Endothelial cell of umbilical vein (primary cell): ENCODE data around the gene DNM2. TPM values are rescaled to one million over a fixed set of nuclear protein-coding genes. Genes with fewer than 3 reads are reported as not detected.

Experiments used
- BruUV-seq: library from RNA; stranded (reverse); fragments of 400-500 nt; replicated peaks from 2 replicates; lab custom pipeline; 2021; lab: Mats Ljungman, UMichigan
- CTCF ChIA-PET: fragments of 300-600, 350-600 bp; sonication (Branson Sonifier 250); formaldehyde crosslinking; loops from one replicate; lab custom pipeline; 2021; ENCODE audit warnings: antibody characterized with exemption, inconsistent platforms; lab: Charles Lee
- POLR2A ChIA-PET: fragments of 300-600, 350-600 bp; sonication (Branson Sonifier 250); formaldehyde crosslinking; loops from one replicate; lab custom pipeline; 2021; ENCODE audit warnings: antibody characterized with exemption, inconsistent platforms; lab: Charles Lee
- DNase-seq: peaks from one replicate; pipeline ENCODE4 v3.0.0-alpha.2; 2011; ENCODE audit warnings: low read depth, low spot score
- FAIRE-seq: peaks from 2 replicates; lab custom pipeline; 2011; peaks lifted over from hg19 to GRCh38; lab: Jason Lieb, UNC
- H2AFZ ChIP-seq: 2 replicates; pipeline ENCODE4 v1.6.0; 2012; ENCODE audit warnings: low read depth, low read length, control low read depth, inconsistent platforms
- H3K27ac ChIP-seq: 2 replicates; pipeline ENCODE4 v1.5.1; 2011; ENCODE audit warnings: low read depth, mild to moderate bottlenecking, control low read depth, low read length, moderate library complexity; ENCODE audit not compliant: insufficient read depth
- H3K27me3 ChIP-seq, 2 experiments: 2 replicates each; pipeline versions ENCODE4 v1.6.0 to v1.6.1; 2011; ENCODE audit warnings: low read length in 2 of 2, mixed read lengths in 1 of 2; ENCODE audit not compliant: control insufficient read depth in 2 of 2, insufficient read depth in 2 of 2
- H3K36me3 ChIP-seq, 2 experiments: 2 replicates in 1 of 2; 3 replicates in 1 of 2; pipeline ENCODE4 v1.5.1; 2011; ENCODE audit warnings: low read length in 2 of 2, mild to moderate bottlenecking in 1 of 2, moderate library complexity in 1 of 2; ENCODE audit not compliant: control insufficient read depth in 2 of 2, insufficient read depth in 2 of 2; ENCODE audit errors: extremely low read depth in 1 of 2
- H3K4me1 ChIP-seq: 3 replicates; pipeline ENCODE4 v1.5.1; 2011; ENCODE audit warnings: mild to moderate bottlenecking, low read length; ENCODE audit not compliant: control insufficient read depth, insufficient read depth; ENCODE audit errors: extremely low read depth
- H3K4me2 ChIP-seq: 2 replicates; pipeline ENCODE4 v1.6.1; 2011; ENCODE audit warnings: low read length, control low read depth, mixed read lengths; ENCODE audit not compliant: insufficient read depth
- H3K4me3 ChIP-seq, 3 experiments: fragments of 200-600 bp in 1 of 3; sonication (generic), shearing (Covaris generic) in 1 of 3; replicated peaks in 1 of 3; 2 replicates each; pipeline ENCODE4 v1.5.1; 2011 to 2016; ENCODE audit warnings: control low read depth in 3 of 3, low read length in 3 of 3, mild to moderate bottlenecking in 2 of 3, inconsistent platforms in 1 of 3, low read depth in 1 of 3, moderate library complexity in 1 of 3; ENCODE audit not compliant: insufficient read depth in 1 of 3
- H3K79me2 ChIP-seq: 2 replicates; pipeline ENCODE4 v1.6.0; 2012; ENCODE audit warnings: low read length, inconsistent platforms; ENCODE audit not compliant: control insufficient read depth, insufficient read depth
- H3K9ac ChIP-seq: replicated peaks from 2 replicates; pipeline ENCODE3; 2011; ENCODE audit warnings: low read length, control low read depth; ENCODE audit not compliant: insufficient read depth; ENCODE audit errors: extremely low read depth
- H3K9me1 ChIP-seq: replicated peaks from 3 replicates; pipeline ENCODE4 v1.6.0; 2011; ENCODE audit warnings: mild to moderate bottlenecking, low read length; ENCODE audit not compliant: control insufficient read depth, insufficient read depth; ENCODE audit errors: extremely low read depth
- H3K9me3 ChIP-seq: replicated peaks from 2 replicates; pipeline ENCODE4 v1.5.1; 2012; ENCODE audit warnings: low read length, inconsistent platforms; ENCODE audit not compliant: control insufficient read depth, insufficient read depth
- H4K20me1 ChIP-seq: replicated peaks from 2 replicates; pipeline ENCODE3; 2011; ENCODE audit warnings: mild to moderate bottlenecking, low read length; ENCODE audit not compliant: control insufficient read depth, insufficient read depth; ENCODE audit errors: extremely low read depth
- EZH2 ChIP-seq: IDR thresholded peaks from 2 replicates; pipeline ENCODE4 v1.6.1; 2012; ENCODE audit warnings: borderline replicate concordance, low read depth, mild to moderate bottlenecking, moderate library complexity, low read length, inconsistent platforms; ENCODE audit not compliant: severe bottlenecking
- FOS ChIP-seq: IDR thresholded peaks from 2 replicates; pipeline ENCODE4 v1.6.1; 2011; ENCODE audit warnings: mild to moderate bottlenecking, low read length, moderate library complexity, borderline replicate concordance; ENCODE audit not compliant: insufficient read depth
- GATA2 ChIP-seq: IDR thresholded peaks from 2 replicates; pipeline ENCODE4 v1.7.0; 2011; ENCODE audit warnings: low read depth, mild to moderate bottlenecking, moderate library complexity, mixed read lengths, low read length; ENCODE audit not compliant: insufficient read length, insufficient read depth
- JUN ChIP-seq: IDR thresholded peaks from 2 replicates; pipeline ENCODE4 v1.6.1; 2011; ENCODE audit warnings: borderline replicate concordance, low read depth; ENCODE audit not compliant: insufficient read length, insufficient read depth
- MYC ChIP-seq: IDR thresholded peaks from one replicate; pipeline ENCODE4 v1.6.1; 2011; ENCODE audit warnings: mild to moderate bottlenecking, low read depth, low read length
- POLR2A ChIP-seq: IDR thresholded peaks from 2 replicates; pipeline ENCODE4 v1.6.1; 2012; ENCODE audit warnings: low read depth, mild to moderate bottlenecking, control low read depth, low read length
- POLR2AphosphoS5 ChIP-seq: IDR thresholded peaks from 2 replicates; pipeline ENCODE4 v1.6.1; 2012; ENCODE audit warnings: low read depth, mild to moderate bottlenecking, control low read depth, low read length, moderate library complexity; ENCODE audit not compliant: insufficient read depth
- dilution Hi-C: fragments of 300-500 bp; cut with MboI; formaldehyde crosslinking; loops from one replicate; pipeline ENCODE4 v1.15.0; 2019; ENCODE audit warnings: low sequenced_read_pairs; ENCODE audit not compliant: extremely low pct_ligation_motif_present
- intact Hi-C: fragments of 100-400 bp; cut with micrococcal nuclease; formaldehyde crosslinking; loops from one replicate; pipeline ENCODE4 v1.10.0; 2022
- polyA plus RNA-seq, 4 experiments: library from polyadenylated mRNA; depleted of rRNA in 3 of 4; stranded (reverse) in 3 of 4; unstranded in 1 of 4; fragments of >200 nt; gene quantifications; 2 replicates each; pipeline versions ENCODE4 v1.2.1 to v1.2.3, GENCODE V29; 2011 to 2012; ENCODE audit warnings: missing spikeins in 1 of 4
- total RNA-seq: library from RNA; stranded (reverse); gene quantifications from 2 replicates; pipeline ENCODE4 v1.2.3, GENCODE V29; 2021
- TF ChIP-seq, protein P1 (sequence below), 2 donors: IDR thresholded peaks; 1 replicate in 1 of 2; 2 replicates in 1 of 2; pipeline ENCODE4 v1.5.1; 2011; ENCODE audit warnings: low read length in 2 of 2, mild to moderate bottlenecking in 2 of 2, moderate library complexity in 2 of 2, control low read depth in 1 of 2, inconsistent platforms in 1 of 2, low read depth in 1 of 2; ENCODE audit not compliant: insufficient read depth in 1 of 2; ENCODE audit errors: extremely low read depth in 1 of 2
- TF ChIP-seq, protein P2 (sequence below): IDR thresholded peaks from 2 replicates; pipeline ENCODE4 v1.6.1; 2011; ENCODE audit not compliant: insufficient read depth, insufficient read length

Gene DNM2
- total and polyA plus RNA-seq, 2 donors (not counting 3 experiments of a cell fraction or from before 2014, with no cell fraction given) = 81.8 to 175 TPM

DNA sequence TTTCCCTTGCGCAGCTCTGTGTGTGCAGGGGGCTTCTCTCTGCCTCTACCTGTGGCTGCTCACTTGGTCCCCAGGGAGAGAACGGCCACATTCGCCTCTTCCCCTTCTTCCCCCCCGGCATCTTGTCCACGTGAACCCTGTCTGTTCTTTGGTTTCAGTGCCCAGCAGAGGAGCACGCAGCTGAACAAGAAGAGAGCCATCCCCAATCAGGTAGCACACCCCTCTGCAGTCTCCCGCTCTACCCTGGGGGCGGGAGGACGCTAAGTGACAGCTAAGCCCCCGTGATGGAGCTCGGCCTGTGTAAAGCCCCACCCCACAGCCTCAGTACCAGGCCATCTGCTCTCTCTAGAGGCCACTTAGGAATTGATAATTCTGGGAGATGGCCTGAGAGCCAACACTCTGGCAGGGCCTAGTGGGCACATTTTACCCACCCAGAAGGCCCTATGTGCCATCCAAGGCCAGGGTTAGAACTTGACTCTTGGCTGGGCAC is 87.9 kb downstream of the DNM2 start:
- DNase-seq (no peak), FAIRE-seq (no peak)
- TF ChIP-seq EZH2 (no peak), POLR2AphosphoS5 (no peak), FOS (no peak), POLR2A (no peak), JUN (no peak), MYC (no peak), GATA2 (no peak)
- TF ChIP-seq, protein P1, sequence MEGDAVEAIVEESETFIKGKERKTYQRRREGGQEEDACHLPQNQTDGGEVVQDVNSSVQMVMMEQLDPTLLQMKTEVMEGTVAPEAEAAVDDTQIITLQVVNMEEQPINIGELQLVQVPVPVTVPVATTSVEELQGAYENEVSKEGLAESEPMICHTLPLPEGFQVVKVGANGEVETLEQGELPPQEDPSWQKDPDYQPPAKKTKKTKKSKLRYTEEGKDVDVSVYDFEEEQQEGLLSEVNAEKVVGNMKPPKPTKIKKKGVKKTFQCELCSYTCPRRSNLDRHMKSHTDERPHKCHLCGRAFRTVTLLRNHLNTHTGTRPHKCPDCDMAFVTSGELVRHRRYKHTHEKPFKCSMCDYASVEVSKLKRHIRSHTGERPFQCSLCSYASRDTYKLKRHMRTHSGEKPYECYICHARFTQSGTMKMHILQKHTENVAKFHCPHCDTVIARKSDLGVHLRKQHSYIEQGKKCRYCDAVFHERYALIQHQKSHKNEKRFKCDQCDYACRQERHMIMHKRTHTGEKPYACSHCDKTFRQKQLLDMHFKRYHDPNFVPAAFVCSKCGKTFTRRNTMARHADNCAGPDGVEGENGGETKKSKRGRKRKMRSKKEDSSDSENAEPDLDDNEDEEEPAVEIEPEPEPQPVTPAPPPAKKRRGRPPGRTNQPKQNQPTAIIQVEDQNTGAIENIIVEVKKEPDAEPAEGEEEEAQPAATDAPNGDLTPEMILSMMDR (IDR thresholded peaks at IDR 0.05; ENCODE audit: extremely low read depth in 1 of 2, insufficient read depth in 1 of 2, low read depth in 1 of 2, low read length in 2 of 2) = no peak
- TF ChIP-seq, protein P2, sequence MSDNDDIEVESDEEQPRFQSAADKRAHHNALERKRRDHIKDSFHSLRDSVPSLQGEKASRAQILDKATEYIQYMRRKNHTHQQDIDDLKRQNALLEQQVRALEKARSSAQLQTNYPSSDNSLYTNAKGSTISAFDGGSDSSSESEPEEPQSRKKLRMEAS = no peak
- no TSS peak for BruUV-seq
- intact Hi-C loops = no loop called here
- Histone ChIP-seq H2AFZ (no peak overlapping the region), H3K9me3 (no peaks in the 10 kb centered on the region), H3K27me3 (no peaks in the 10 kb centered on the region), H3K79me2 (no peaks in the 10 kb centered on the region), H3K9ac (no peak overlapping the region), H3K4me1 (no peaks in the 10 kb centered on the region), H3K36me3 (peaks cover 10 to 37% of the 10 kb centered on the region in 2 experiments), H3K4me2 (no peak overlapping the region), H3K9me1 (no peaks in the 10 kb centered on the region), H4K20me1 (no peaks in the 10 kb centered on the region), H3K27ac (no peak overlapping the region), H3K4me3 (no peak overlapping the region)
- ChIA-PET POLR2A (no interaction called here), CTCF (interaction anchor here (1.5 to 1.8 kb wide), 2 partner anchors 53 to 88 kb away, joined by 3 to 5 read pairs; partner anchors contain the start of gene DNM2)
- dilution Hi-C loops = no loop called here
